H1 (cell line): ENCODE results near the gene SSBP3. TPM values are rescaled to one million over a fixed set of nuclear protein-coding genes. Genes with fewer than 3 reads are reported as not detected.

Experiments
- CHD2 ChIP-seq: IDR thresholded peaks from 2 replicates; pipeline ENCODE4 v1.6.1; 2012; ENCODE audit warnings: low read length, improper control_type of control experiment
- MAFK ChIP-seq: IDR thresholded peaks from 2 replicates; pipeline ENCODE4 v1.6.1; 2012; ENCODE audit warnings: low read depth, mild to moderate bottlenecking, improper control_type of control experiment, low read length
- polyA plus RNA-seq, 7 experiments: library from polyadenylated mRNA; depleted of rRNA in 3 of 7; stranded (reverse) in 5 of 7; unstranded in 2 of 7; fragments of >200 nt in 5 of 7; fragments of 200-250 nt in 2 of 7; gene quantifications; 1 replicate in 5 of 7; 2 replicates in 1 of 7; 4 replicates in 1 of 7; pipeline versions ENCODE4 v1.2.1 to v1.2.3, GENCODE V29; 2011 to 2013; ENCODE audit warnings: missing spikeins in 2 of 7, mixed read lengths in 2 of 7
- total RNA-seq: library from RNA; stranded (reverse); fragmentation: NEBNext Ultra II Directional; extraction: Animal tissue kit (Norgen Biotek cat#: 25700); gene quantifications from 2 replicates; pipeline ENCODE4 v1.2.1, GENCODE V29; 2021

Gene SSBP3
- total and polyA plus RNA-seq, 2 of the 8 experiments (the other 6 are each of a cell fraction or from before 2014, with no cell fraction given): 99.7 to 133 TPM

GRCh38 chr1:54403405-54403804 is 2.8 kb downstream of the SSBP3 start (continued):
- TF ChIP-seq CHD2 (no peak), MAFK (no peak)
